ENCODE data around the gene HS3ST3A1. TPM values are rescaled to one million over a fixed set of nuclear protein-coding genes. Genes with fewer than 3 reads are reported as not detected.
A peak's percentile ranks its signal among the peaks of the same experiment; 100 is the strongest.

Gene HS3ST3A1
- total RNA-seq, 1 experiment from 2014 or later, result 10.4 TPM

DNA sequence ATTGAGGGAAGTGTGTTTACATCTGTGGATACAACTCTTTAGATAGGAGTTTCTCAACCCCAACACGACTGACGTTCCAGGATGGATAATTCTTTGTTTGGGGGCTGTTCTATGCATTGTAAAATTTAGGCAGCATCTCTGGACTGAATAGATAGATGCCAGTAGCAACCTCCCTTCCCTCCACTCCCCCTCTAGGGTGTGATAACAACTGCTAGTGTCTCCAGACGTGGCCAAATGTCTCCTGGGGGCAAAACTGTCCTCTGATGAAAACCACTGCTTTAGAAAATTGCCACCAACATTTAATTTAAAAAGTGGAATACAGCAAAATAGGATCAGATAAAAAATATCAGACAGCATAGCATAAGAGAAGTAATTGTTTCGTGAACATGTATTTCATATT is 79.9 kb downstream of the HS3ST3A1 start:
- no TSS peak for BruUV-seq (replicated peaks)
- POLR2A ChIA-PET, result no interaction called here
- intact Hi-C loops (cut with micrococcal nuclease), result no loop called here
- H3K4me3 Mint-ChIP-seq (ENCODE audit: unreplicated experiment), result no peak overlapping the region
- no peaks in the 10 kb centered on the region for H3K4me1 Mint-ChIP-seq (ENCODE audit: insufficient read depth, unreplicated experiment)
- DNase-seq (ENCODE audit: unreplicated experiment), result no peak
- TF ChIP-seq, protein P1, sequence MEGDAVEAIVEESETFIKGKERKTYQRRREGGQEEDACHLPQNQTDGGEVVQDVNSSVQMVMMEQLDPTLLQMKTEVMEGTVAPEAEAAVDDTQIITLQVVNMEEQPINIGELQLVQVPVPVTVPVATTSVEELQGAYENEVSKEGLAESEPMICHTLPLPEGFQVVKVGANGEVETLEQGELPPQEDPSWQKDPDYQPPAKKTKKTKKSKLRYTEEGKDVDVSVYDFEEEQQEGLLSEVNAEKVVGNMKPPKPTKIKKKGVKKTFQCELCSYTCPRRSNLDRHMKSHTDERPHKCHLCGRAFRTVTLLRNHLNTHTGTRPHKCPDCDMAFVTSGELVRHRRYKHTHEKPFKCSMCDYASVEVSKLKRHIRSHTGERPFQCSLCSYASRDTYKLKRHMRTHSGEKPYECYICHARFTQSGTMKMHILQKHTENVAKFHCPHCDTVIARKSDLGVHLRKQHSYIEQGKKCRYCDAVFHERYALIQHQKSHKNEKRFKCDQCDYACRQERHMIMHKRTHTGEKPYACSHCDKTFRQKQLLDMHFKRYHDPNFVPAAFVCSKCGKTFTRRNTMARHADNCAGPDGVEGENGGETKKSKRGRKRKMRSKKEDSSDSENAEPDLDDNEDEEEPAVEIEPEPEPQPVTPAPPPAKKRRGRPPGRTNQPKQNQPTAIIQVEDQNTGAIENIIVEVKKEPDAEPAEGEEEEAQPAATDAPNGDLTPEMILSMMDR (IDR thresholded peaks at IDR 0.05; ENCODE audit: unreplicated experiment), result no peak
- H3K27ac Mint-ChIP-seq (ENCODE audit: low read depth, unreplicated experiment), result no peak overlapping the region
- H3K36me3 Mint-ChIP-seq (ENCODE audit: insufficient read depth, unreplicated experiment), result peaks cover 3% of the 10 kb centered on the region
- CTCF ChIA-PET, result no interaction called here
- H3K27me3 Mint-ChIP-seq (ENCODE audit: insufficient read depth, unreplicated experiment), result no peaks in the 10 kb centered on the region
- no peaks in the 10 kb centered on the region for H3K9me3 Mint-ChIP-seq (ENCODE audit: unreplicated experiment)

DNA sequence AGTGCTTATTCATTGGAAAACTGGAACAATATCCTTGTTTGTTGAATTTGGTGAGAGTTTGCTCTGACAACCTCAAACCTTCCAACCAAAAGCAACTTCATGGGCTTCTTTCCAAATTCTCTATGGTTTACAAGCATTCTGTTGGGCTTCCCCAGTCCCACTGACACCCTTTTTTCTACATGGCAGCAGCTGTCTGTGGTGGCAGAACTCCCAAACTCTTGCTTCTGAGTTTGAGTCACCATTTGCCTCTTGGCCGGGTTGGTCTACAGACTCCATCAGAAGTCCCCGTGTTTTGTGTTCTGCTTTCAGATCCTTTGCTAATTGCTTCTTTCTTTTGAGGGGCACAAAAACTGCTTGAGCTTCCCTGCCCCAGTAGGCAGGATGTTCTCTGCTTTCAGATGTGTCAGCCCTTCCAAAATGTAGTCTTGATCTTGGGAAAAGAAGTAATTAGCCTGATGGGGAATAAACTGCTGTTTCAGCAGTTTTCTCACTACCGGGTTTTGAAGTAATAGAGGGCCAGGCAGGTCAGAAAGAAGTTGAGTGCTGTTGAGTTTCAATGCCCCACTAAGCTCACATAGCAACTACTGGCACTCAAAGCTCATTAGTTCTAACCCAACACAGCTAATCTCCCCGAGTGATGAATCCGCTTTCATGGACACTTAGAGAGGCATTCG is 80.7 kb downstream of the HS3ST3A1 start:
- intact Hi-C loops (cut with micrococcal nuclease), result no loop called here
- DNase-seq (ENCODE audit: unreplicated experiment), result peak; percentile 13
- ChIA-PET CTCF (no interaction called here), POLR2A (no interaction called here)
- Mint-ChIP-seq H3K27me3 (ENCODE audit: insufficient read depth, unreplicated experiment) (no peaks in the 10 kb centered on the region), H3K4me1 (ENCODE audit: insufficient read depth, unreplicated experiment) (no peaks in the 10 kb centered on the region), H3K27ac (ENCODE audit: low read depth, unreplicated experiment) (no peak overlapping the region), H3K9me3 (ENCODE audit: unreplicated experiment) (no peaks in the 10 kb centered on the region), H3K4me3 (ENCODE audit: unreplicated experiment) (no peak overlapping the region), H3K36me3 (ENCODE audit: insufficient read depth, unreplicated experiment) (no peaks in the 10 kb centered on the region)
- TF ChIP-seq, protein P1 (IDR thresholded peaks at IDR 0.05; ENCODE audit: unreplicated experiment), result no peak
- no TSS peak for BruUV-seq (replicated peaks)

DNA sequence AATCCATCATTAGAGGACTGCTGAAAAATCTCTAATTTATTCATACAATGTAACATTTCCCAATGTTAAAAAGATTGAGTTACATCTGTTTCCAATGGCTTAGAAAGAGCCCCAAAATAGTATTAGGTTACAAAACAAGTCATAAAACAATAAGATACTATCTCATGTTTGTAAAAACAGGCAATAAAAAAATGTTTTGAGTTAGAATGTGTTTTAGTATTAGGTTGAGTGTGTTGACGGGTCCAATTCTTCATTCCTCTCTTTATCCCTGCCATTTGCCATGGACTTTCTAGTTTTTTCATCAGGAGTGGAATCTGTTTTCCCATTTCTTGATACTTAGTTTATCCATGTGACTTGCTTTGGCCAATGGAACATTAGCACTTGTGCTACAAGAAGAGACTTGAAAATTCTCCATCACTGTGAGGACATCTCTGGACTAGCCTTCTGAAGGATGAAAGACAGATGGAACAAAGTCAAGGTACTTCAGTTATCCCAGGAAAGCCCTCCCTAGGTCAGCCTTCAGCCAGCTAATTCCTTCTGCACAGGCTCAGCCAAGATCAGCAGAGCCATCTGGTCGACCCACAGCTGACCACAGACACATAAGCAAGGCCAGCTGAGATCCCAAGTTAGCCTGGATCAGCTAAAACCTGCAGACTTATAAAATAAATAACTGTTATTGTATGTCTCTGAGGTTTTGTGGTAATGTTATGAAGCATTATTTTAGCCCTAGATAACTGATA is 83.3 kb downstream of the HS3ST3A1 start:
- H3K4me1 Mint-ChIP-seq (ENCODE audit: insufficient read depth, unreplicated experiment), result no peaks in the 10 kb centered on the region

DNA sequence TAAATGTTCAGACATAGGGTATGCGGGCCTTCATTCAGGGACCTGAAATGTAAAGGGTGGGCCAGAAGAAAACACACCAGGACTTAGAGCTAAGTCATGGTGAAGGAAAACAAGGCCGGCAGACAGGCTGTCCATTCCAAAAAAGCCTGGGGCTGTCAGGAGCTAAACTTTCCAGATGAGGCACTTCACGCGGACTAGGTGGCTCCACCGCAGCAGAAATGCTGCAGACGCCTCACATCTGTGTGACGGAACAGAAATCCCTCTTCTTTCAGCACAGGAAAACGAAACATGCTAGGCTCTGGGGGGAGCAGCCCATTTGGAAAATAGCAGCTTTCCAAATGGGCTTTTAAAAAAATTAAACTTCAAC is 88.7 kb downstream of the HS3ST3A1 start:
- H3K27me3 Mint-ChIP-seq (ENCODE audit: insufficient read depth, unreplicated experiment), result no peaks in the 10 kb centered on the region
- no peak overlapping the region for H3K27ac Mint-ChIP-seq (ENCODE audit: low read depth, unreplicated experiment)
- peaks cover 7% of the 10 kb centered on the region for H3K9me3 Mint-ChIP-seq (ENCODE audit: unreplicated experiment)
- H3K36me3 Mint-ChIP-seq (ENCODE audit: insufficient read depth, unreplicated experiment), result peaks cover 13% of the 10 kb centered on the region
- TF ChIP-seq, protein P1 (IDR thresholded peaks at IDR 0.05; ENCODE audit: unreplicated experiment), result no peak
- no peak overlapping the region for H3K4me3 Mint-ChIP-seq (ENCODE audit: unreplicated experiment)
- DNase-seq (ENCODE audit: unreplicated experiment), result no peak
- no TSS peak for BruUV-seq (replicated peaks)
- intact Hi-C loops (cut with micrococcal nuclease), result no loop called here
- POLR2A ChIA-PET, result interaction anchor here (0.6 to 0.7 kb wide), 3 partner anchors 24 to 421 kb away, joined by 3 read pairs; no protein-coding TSS in a partner anchor
- CTCF ChIA-PET, result interaction anchor here (0.6 kb wide), 1 partner anchor 520 kb away, joined by 3 read pairs; no protein-coding TSS in a partner anchor
- peaks cover 11% of the 10 kb centered on the region for H3K4me1 Mint-ChIP-seq (ENCODE audit: insufficient read depth, unreplicated experiment)

More for the DNA sequence above, 83.3 kb downstream of the HS3ST3A1 start:
- Mint-ChIP-seq H3K36me3 (ENCODE audit: insufficient read depth, unreplicated experiment) (peaks cover 13% of the 10 kb centered on the region), H3K27me3 (ENCODE audit: insufficient read depth, unreplicated experiment) (no peaks in the 10 kb centered on the region), H3K27ac (ENCODE audit: low read depth, unreplicated experiment) (no peak overlapping the region), H3K4me3 (ENCODE audit: unreplicated experiment) (no peak overlapping the region), H3K9me3 (ENCODE audit: unreplicated experiment) (peaks cover 7% of the 10 kb centered on the region)
- ChIA-PET POLR2A (interaction anchor here (0.6 to 1.1 kb wide), 2 partner anchors 79 to 551 kb away, joined by 3 to 5 read pairs; partner anchors contain the start of gene COX10), CTCF (interaction anchor here (0.9 kb wide), 1 partner anchor 20 kb away, joined by 4 read pairs; no protein-coding TSS in a partner anchor)
- BruUV-seq (replicated peaks), result no TSS peak
- TF ChIP-seq, protein P1 (IDR thresholded peaks at IDR 0.05; ENCODE audit: unreplicated experiment), result no peak
- no peak for DNase-seq (ENCODE audit: unreplicated experiment)
- intact Hi-C loops (cut with micrococcal nuclease), result no loop called here

All from MCF 10A (cell line).